WTC11 (cell line): ENCODE data around the gene WBP4. TPM values are rescaled to one million over a fixed set of nuclear protein-coding genes. Genes with fewer than 3 reads are reported as not detected.
A peak's percentile ranks its signal among the peaks of the same experiment; 100 is the strongest.
"Not testable (repeated sequence)": the region's sequence is repeated elsewhere in the genome, so short reads cannot be mapped to it uniquely, and the experiment has no call there.

ENCODE experiments used
- ATAC-seq: fragments of 200-7000 bp; cut with Tn5 transposase; 2 replicates; pipeline ENCODE4 v1.10.0; 2021; ENCODE audit warnings: mild to moderate bottlenecking, moderate library complexity
- CTCF ChIA-PET: fragments of 300-600 bp; sonication (Branson Sonifier 250); formaldehyde crosslinking; loops from one replicate; lab custom pipeline; 2021; ENCODE audit warnings: antibody characterized with exemption; lab: Charles Lee
- POLR2A ChIA-PET: fragments of 350-600 bp; sonication (Branson Sonifier 250); formaldehyde crosslinking; loops from one replicate; lab custom pipeline; 2021; ENCODE audit warnings: antibody characterized with exemption; lab: Charles Lee
- DNase-seq: peaks from one replicate; pipeline ENCODE4 v3.0.0; 2021; ENCODE audit warnings: low spot score
- H3K27ac Mint-ChIP-seq: 2 replicates; pipeline ENCODE4 v1.8.0; 2021; ENCODE audit warnings: mixed read lengths
- H3K27me3 Mint-ChIP-seq: 2 replicates; pipeline ENCODE4 v1.8.0; 2021; ENCODE audit warnings: low read depth, mild to moderate bottlenecking, moderate library complexity, mixed read lengths
- H3K36me3 Mint-ChIP-seq: 2 replicates; pipeline ENCODE4 v1.8.0; 2021; ENCODE audit warnings: mixed read lengths
- H3K4me1 Mint-ChIP-seq: 2 replicates; pipeline ENCODE4 v1.8.0; 2022; ENCODE audit warnings: mixed read lengths
- H3K4me3 Mint-ChIP-seq: 2 replicates; pipeline ENCODE4 v1.8.0; 2021; ENCODE audit warnings: mild to moderate bottlenecking, moderate library complexity, mixed read lengths
- H3K9me3 Mint-ChIP-seq: 2 replicates; pipeline ENCODE4 v1.8.0; 2021; ENCODE audit warnings: mixed read lengths
- CREM ChIP-seq: sonication (generic); formaldehyde crosslinking; IDR thresholded peaks from 2 replicates; pipeline ENCODE4 v1.8.1; 2022; ENCODE audit warnings: mild to moderate bottlenecking, missing genetic modification reagents, moderate library complexity
- FOXP4 ChIP-seq: sonication (generic); formaldehyde crosslinking; IDR thresholded peaks from 2 replicates; pipeline ENCODE4 v1.8.0; 2022; ENCODE audit warnings: mild to moderate bottlenecking, missing genetic modification reagents
- GTF2I ChIP-seq: fragments of 250-450 bp; sonication (Bioruptor Pico); conservative IDR thresholded peaks from 2 replicates; pipeline ENCODE4 v1.4.0; 2021; ENCODE audit warnings: mild to moderate bottlenecking
- IRF1 ChIP-seq: sonication (generic); formaldehyde crosslinking; IDR thresholded peaks from 2 replicates; pipeline ENCODE4 v1.8.0; 2023; ENCODE audit warnings: missing genetic modification reagents
- MXD4 ChIP-seq: fragments of 250-450 bp; sonication (Bioruptor Pico); IDR thresholded peaks from 2 replicates; pipeline ENCODE4 v1.8.0; 2021; ENCODE audit warnings: mild to moderate bottlenecking, moderate library complexity, borderline replicate concordance
- NFATC4 ChIP-seq: fragments of 250-450 bp; sonication (Bioruptor Pico); IDR thresholded peaks from 2 replicates; pipeline ENCODE4 v1.9.0; 2021; ENCODE audit warnings: mild to moderate bottlenecking
- PREB ChIP-seq: sonication (generic); formaldehyde crosslinking; IDR thresholded peaks from 2 replicates; pipeline ENCODE4 v1.8.1; 2022; ENCODE audit warnings: mild to moderate bottlenecking, missing genetic modification reagents, moderate library complexity, borderline replicate concordance
- RELA ChIP-seq: sonication (generic); formaldehyde crosslinking; IDR thresholded peaks from 2 replicates; pipeline ENCODE4 v1.8.1; 2022; ENCODE audit warnings: missing genetic modification reagents, mild to moderate bottlenecking, borderline replicate concordance
- RORB ChIP-seq: fragments of 250-450 bp; sonication (Bioruptor Pico); IDR thresholded peaks from 2 replicates; pipeline ENCODE4 v1.9.0; 2021; ENCODE audit warnings: mild to moderate bottlenecking
- ZBTB21 ChIP-seq: sonication (generic); formaldehyde crosslinking; IDR thresholded peaks from 2 replicates; pipeline ENCODE4 v1.8.1; 2023; ENCODE audit warnings: mild to moderate bottlenecking, missing genetic modification reagents, borderline replicate concordance
- ZMAT4 ChIP-seq: fragments of 250-450 bp; sonication (Bioruptor Pico); IDR thresholded peaks from 2 replicates; pipeline ENCODE4 v1.9.0; 2021; ENCODE audit warnings: mild to moderate bottlenecking
- total RNA-seq: library from RNA; stranded (reverse); gene quantifications from 3 replicates; pipeline ENCODE4 v1.2.3, GENCODE V29; 2021
- TF ChIP-seq, protein P1 (sequence below): sonication (generic); formaldehyde crosslinking; conservative IDR thresholded peaks from 2 replicates; pipeline ENCODE4 v1.8.1; 2022; ENCODE audit warnings: mild to moderate bottlenecking, missing genetic modification reagents
- TF ChIP-seq, protein P2 (sequence below): sonication (generic); formaldehyde crosslinking; IDR thresholded peaks from 2 replicates; pipeline ENCODE4 v1.8.0; 2022; ENCODE audit warnings: missing genetic modification reagents
- TF ChIP-seq, protein P3 (sequence below): sonication (generic); formaldehyde crosslinking; IDR thresholded peaks from 2 replicates; pipeline ENCODE4 v1.8.0; 2022; ENCODE audit warnings: mild to moderate bottlenecking, missing genetic modification reagents

WBP4 gene
- total RNA-seq, 1 experiment from 2014 or later = 9.6 TPM

GRCh38 chr13:41122838-41123237 is 61.5 kb downstream of the WBP4 start (continued):
- TF ChIP-seq PREB (CRISPR knock-in tag) (no peak), NFATC4 (CRISPR knock-in tag) (no peak)
- TF ChIP-seq, protein P1, sequence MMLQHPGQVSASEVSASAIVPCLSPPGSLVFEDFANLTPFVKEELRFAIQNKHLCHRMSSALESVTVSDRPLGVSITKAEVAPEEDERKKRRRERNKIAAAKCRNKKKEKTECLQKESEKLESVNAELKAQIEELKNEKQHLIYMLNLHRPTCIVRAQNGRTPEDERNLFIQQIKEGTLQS (CRISPR knock-in tag) = no peak

DNA sequence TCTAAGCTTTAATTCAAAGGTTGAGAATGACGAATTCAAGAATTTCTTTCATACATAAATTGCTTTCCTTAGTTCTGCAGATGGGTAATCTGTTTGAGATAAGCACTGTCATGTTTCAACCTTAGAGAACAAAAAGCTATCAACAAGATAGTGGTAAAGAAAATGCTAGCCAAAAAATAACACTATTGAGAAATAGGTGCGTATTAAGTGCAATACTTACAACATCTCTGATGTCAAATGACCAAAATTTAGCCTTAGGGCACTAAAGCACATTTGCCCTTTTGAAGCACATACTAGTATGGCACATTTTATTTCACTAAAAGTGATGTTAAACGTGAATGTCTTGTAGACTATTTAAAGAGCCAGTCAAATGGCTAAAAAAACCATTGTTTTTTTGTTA is 66.4 kb downstream of the WBP4 start:
- CTCF ChIA-PET = no interaction called here
- POLR2A ChIA-PET = no interaction called here
- no peak overlapping the region for H3K4me3 Mint-ChIP-seq
- DNase-seq = no peak
- H3K4me1 Mint-ChIP-seq = peaks cover 35% of the 10 kb centered on the region
- TF ChIP-seq, protein P2, sequence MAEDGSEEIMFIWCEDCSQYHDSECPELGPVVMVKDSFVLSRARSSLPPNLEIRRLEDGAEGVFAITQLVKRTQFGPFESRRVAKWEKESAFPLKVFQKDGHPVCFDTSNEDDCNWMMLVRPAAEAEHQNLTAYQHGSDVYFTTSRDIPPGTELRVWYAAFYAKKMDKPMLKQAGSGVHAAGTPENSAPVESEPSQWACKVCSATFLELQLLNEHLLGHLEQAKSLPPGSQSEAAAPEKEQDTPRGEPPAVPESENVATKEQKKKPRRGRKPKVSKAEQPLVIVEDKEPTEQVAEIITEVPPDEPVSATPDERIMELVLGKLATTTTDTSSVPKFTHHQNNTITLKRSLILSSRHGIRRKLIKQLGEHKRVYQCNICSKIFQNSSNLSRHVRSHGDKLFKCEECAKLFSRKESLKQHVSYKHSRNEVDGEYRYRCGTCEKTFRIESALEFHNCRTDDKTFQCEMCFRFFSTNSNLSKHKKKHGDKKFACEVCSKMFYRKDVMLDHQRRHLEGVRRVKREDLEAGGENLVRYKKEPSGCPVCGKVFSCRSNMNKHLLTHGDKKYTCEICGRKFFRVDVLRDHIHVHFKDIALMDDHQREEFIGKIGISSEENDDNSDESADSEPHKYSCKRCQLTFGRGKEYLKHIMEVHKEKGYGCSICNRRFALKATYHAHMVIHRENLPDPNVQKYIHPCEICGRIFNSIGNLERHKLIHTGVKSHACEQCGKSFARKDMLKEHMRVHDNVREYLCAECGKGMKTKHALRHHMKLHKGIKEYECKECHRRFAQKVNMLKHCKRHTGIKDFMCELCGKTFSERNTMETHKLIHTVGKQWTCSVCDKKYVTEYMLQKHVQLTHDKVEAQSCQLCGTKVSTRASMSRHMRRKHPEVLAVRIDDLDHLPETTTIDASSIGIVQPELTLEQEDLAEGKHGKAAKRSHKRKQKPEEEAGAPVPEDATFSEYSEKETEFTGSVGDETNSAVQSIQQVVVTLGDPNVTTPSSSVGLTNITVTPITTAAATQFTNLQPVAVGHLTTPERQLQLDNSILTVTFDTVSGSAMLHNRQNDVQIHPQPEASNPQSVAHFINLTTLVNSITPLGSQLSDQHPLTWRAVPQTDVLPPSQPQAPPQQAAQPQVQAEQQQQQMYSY = no peak
- TF ChIP-seq FOXP4 (CRISPR knock-in tag) = no peak
- no peak for TF ChIP-seq ZMAT4 (CRISPR knock-in tag)
- TF ChIP-seq, protein P3, sequence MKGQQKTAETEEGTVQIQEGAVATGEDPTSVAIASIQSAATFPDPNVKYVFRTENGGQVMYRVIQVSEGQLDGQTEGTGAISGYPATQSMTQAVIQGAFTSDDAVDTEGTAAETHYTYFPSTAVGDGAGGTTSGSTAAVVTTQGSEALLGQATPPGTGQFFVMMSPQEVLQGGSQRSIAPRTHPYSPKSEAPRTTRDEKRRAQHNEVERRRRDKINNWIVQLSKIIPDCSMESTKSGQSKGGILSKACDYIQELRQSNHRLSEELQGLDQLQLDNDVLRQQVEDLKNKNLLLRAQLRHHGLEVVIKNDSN = no peak
- no peak for TF ChIP-seq PREB (CRISPR knock-in tag)
- TF ChIP-seq GTF2I (CRISPR knock-in tag) = no peak
- TF ChIP-seq ZBTB21 (CRISPR knock-in tag) = no peak
- TF ChIP-seq RELA (CRISPR knock-in tag) = no peak
- no peak for TF ChIP-seq IRF1
- TF ChIP-seq RORB = no peak
- H3K27ac Mint-ChIP-seq = no peak overlapping the region
- H3K27me3 Mint-ChIP-seq = no peaks in the 10 kb centered on the region
- H3K9me3 Mint-ChIP-seq = peaks cover 12% of the 10 kb centered on the region
- peaks cover 15% of the 10 kb centered on the region for H3K36me3 Mint-ChIP-seq
- no peak for ATAC-seq

DNA sequence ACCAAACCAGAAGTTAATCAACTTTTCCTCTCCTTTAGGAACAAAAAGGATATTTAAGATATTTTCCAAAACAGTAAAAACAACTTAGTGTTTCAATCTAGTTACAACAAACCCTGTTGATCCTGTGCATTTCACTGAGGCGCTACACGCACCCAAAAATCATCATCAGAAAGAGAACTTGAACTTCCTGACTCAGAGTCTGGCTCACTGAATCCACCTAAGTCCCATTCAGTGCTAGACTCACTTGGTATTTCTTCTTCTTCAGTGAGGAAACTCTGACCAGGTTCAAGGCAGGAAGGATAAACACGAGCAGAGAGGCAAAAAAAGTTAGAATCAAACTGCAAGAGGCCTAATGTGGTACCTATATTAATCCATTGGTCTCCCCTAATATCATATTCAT is 69.0 kb downstream of the WBP4 start:
- Mint-ChIP-seq H3K36me3 (peaks cover 15% of the 10 kb centered on the region), H3K4me3 (peak overlapping the region; percentile 96), H3K27ac (peak overlapping the region; percentile 43), H3K27me3 (no peaks in the 10 kb centered on the region), H3K9me3 (peaks cover 9% of the 10 kb centered on the region; the same call in 1 of the 2 replicates), H3K4me1 (peaks cover 41% of the 10 kb centered on the region)
- ChIA-PET CTCF (no interaction called here), POLR2A (no interaction called here)
- no peak for ATAC-seq
- no peak for DNase-seq
- no peak for TF ChIP-seq MXD4 (CRISPR knock-in tag)
- TF ChIP-seq CREM (CRISPR knock-in tag) = no peak

DNA sequence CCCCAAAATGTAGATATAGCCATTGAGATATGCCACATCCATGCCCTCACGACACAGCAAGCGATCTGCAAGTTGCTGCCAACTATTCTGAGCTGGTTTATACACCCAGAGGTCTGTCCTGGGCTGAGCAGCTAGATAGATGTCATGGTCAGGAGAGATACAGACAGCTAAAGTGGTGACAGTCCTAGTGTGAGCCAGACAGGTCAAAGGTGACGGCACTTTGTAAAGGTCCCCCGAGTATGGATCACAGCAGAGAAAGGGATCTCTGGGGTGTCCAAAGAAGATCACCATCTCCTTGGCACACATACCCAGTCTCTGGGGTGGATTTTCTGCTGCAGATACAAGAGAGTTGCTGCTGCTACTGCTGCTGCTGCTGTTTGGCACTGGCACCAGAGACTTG is 69.9 kb downstream of the WBP4 start:
- DNase-seq, CTCF ChIA-PET, H3K27me3 Mint-ChIP-seq, H3K36me3 Mint-ChIP-seq, H3K27ac Mint-ChIP-seq, ATAC-seq, POLR2A ChIA-PET, H3K9me3 Mint-ChIP-seq: not testable (repeated sequence)
- peaks cover 41% of the 10 kb centered on the region for H3K4me1 Mint-ChIP-seq
- peak overlapping the region; percentile 96 for H3K4me3 Mint-ChIP-seq
